Activated CD8-positive, alpha-beta memory T cell treated with anti-CD3 and anti-CD28 coated beads, Interleukin-2, amount 50 U/mL, for 48 hours (primary cell): ENCODE results near the gene CALD1.

Source experiments
- DNase-seq: peaks from one replicate; pipeline ENCODE4 v3.0.0-alpha.2; 2020

Gene CALD1

DNA sequence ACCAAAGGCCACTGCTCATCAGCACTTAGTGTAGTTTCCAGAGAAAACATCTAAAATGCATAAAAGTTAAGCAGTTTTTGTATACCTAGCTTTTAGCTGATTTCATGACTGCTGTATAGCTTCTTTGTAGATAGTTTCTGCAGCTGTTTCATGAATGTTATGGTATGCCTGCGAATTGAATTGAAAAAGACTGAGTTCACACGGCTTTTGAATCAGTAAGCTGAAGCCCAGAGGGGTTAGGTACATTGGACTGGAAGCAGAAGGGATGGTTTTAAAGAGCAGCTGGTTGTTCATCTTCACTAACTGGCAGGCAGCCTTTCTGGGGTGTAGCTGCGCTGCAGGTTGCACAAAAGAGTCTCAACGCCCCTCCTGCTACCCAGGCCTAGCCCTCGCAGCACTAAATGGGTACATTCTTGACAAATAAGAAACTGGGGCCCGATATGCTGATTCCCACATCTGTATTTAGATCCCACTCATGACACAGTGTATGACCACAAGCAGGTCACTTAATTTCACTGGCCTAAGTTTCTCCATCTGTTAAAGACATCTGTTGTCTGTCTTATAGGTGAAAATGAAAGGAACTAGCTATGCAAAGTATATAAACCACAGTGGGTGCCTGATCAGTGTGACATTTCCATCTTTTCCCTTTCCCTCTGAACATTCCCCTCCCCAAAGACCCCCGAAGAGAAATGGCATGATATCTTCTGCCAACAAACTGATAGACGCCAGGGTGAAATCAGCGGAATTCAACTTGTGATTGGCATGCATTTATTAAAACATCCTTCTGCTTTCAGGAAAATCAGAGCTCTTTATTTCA, 120.9 kb downstream of the CALD1 start:
- DNase-seq: no peak

DNA sequence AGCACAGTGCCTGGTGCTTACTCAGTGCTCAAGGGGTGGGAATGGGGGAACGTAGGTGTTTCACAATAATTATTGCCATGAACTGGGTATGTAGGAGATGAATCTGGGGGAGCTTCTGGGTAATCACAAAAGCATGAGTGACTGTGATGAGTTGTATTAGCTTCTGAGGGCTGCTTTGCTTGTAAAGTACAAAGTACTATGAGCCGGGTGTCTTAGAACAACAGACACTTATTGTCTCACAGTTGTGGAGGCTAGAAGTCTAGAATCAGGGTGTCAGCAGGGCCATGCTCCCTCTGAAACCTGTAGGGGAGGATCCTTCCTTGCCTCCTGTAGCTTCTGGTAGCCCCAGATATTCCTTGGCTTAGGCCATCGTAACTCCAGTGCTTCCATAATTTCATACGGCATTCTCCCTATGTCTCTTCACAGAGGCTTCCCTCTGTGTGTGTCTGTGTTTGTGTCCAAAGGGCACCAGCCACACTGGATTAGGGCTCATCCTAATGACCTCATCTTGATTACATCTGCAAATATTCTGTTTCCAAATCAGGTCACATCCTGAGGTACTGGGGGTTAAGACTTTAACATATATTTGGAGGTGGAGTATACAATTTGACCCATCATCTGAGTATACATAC, 122.1 kb downstream of the CALD1 start:
- no peak for DNase-seq

DNA sequence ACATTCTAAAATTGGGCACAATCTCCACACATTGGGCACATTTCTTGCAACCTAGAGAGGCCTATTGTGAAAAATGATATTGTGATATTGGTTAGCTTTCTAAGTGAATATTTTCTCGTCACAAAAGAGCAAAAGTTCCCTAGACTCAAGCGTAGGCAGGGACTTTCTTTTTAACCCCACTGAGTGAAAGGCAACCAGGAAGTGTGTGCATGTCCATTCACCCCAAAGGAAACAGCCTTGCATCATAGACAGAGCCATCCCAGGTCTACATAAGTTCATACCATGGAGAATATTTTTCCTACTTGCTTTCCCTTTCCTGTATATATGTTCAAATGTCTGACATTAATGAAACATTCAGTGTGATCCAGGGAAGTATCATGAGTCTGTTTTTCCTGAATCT, 122.6 kb downstream of the CALD1 start:
- DNase-seq: no peak

DNA sequence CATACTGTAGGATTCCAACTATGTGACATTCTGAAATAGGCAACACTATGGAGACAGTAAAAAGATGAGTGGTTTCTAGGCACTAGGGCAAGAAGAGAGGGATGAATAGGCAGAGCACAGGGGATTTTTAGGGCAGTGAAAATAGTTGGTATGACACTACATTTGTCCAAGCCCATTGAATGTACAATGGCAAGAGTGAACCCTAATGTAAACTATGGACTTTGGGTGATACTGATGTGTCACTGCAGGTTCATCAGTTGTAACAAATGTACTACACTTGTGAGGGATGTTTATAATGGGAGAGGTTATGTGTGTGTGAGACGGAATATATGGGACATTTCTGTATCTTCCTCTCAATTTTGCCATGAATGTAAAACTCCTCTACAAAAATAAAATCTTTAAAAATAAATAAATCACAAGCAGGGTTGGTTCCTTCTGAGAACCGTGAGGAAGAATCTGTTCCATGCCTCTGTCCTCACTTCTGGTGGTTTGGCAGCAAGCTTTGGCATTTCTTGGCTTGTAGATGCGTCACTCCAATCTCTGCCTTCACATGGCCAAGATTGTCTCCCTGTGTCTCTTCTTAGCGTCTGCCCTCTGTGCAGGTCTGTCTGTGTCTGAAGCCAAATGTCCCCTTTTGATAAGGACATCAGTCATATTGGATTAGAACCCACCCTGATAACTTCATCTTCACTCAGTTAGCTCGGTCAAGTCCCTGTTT, 123.8 kb downstream of the CALD1 start:
- no peak for DNase-seq

DNA sequence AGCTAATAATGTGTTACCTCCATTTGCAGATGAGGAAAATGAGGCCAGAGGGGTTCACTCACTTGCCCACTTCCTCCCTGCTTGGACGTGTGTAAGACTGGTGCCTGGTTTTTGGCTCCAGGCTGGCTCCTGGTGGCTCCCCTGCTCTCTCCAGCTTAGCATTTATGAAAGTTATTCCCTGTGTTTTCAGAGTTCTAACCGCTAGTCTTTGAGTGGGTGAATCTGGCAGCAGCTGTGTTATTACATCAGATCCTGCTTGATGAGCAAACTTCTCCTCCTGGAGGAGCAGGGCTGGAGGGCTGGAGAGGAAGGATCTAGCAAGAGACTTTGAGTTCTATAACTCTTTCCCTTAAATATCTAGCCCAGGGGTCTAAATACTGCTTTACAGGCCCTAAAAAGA, 125.9 kb downstream of the CALD1 start:
- no peak for DNase-seq

DNA sequence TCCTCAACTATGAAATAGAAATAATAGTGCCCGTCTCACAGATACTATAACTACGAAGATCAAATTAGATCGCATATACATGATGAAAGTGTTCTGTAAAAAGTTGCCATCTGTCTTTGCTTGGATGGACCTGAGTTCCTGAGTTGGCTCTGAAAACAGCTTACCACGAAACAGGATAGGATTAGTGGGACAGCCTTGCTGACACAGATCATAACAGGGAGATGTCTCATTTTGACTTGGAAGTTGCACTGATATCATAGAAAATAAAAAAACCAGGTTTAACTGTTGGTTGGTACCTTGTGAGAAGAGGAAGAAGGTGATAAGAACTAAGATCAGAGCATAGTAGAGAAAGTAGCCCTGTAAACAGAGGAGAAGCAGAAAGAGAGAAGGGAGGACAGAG, 127.6 kb downstream of the CALD1 start:
- no peak for DNase-seq

DNA sequence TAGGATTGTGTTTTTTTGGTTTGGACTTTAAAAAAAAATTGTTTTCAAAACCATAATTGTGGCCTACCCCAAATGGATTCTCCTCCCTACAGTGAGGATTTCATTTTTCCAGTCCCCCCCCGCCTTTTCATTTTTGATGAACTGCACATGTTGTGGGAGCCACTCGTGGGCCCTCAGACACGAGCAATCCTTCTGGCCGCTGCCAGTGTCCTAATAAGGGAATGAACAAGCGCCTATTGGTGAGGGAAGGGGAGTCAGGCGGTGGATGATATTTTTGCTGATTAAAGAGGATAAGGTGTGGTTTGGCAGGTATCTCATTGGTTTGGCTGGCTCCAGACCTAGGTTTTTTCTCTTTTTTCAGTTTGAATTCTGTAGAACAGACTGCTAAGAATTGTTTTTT, 128.2 kb downstream of the CALD1 start:
- no peak for DNase-seq

DNA sequence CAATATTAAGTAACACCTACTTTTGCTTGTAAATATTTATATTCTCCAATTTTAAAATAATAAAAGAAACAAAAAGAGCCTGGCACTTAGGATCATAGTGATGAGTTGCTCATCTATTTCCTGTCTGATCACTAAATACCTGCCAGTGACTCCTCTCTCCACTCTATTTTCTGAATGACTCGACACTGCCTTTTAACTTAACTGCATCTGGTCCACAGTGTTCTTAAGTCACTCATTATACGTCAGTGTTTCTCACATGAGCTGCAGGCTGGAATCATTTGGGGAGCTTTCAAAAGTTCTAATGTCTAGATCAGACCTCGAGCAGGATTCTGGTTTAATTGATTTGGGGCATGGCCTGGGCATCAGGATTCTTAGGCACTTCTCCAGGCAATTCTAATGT, 128.9 kb downstream of the CALD1 start:
- DNase-seq: no peak

DNA sequence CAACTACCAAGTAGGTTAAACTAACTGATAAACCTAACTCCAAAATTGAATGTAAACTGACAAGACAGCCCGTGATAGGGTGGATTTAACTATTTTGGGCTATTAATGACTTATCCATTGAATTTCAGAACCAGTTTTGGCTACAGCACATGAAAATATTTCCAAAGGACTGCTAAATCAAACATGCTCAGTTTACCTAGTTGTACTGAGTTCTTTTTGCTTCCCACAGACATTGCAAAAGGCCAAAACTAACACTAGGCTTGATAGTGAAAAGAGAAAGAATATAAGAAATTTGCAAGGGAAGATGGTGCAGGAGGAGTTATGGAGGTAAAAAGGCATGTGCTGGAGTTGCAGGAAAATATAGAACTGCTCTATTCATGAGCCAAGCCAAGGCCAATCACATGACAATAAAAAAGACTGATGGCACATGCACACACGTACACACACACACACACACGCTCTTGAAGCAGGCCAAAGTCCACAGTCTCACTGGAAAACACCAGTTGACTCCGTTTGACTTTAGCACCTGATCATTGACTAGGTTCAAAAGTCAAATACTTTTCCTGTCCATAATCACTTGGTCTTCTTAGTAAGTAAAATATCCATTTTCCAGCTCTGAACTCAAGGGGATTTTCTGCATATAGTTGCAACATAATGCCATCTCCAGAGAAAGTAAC, 130.9 kb downstream of the CALD1 start:
- DNase-seq: no peak

DNA sequence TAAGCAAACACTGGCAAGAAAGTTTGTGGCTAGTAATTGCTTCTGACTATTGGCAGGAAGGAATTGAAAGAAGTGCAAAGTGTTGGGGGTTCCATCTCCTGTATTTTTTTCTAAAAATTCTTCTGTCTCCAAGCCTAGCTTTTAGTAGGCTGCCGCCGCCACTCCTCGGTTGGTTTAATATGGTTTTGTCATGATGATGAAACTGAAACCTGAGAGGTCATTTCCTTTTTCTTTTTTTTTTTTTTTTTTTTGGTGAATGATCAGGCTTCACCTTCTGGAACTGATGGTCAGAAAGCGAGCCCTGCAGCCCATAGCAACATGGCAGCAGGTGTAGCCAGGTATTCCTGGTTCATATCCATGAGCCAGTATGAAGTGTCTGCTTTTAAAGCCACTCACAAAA, 131.5 kb downstream of the CALD1 start:
- DNase-seq: no peak

DNA sequence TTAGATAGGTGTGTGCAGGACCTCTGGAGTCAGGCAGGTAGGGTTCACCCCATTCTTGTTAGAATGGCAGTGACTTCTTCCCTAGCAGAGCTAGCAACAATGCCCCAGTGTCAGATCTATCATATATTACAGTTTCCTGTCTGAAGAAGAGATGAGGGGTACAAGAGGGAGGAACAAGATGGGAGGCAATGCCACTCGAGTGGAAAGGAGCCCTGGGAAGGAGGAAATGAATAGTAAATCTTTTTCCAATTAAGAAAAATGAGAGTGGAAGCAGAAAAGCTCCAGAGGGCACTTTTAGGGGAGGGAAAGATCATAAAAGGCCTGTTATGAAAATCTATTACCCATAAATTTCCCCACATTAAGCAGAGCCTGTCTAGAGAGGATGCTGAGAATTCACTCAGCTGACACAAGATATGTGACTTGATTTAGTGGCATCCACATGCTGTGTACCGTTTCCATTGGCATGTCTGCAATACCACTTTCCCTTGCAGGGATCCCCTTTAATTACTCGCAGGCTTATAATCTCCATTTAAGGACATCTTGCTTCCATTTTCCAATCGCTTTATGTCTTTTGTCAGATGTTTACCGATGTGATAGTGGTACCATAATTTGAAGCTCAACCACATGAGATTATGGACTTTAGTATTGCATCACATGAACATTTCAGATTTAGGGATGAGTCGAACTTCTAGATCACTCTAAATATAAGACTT, 136.9 kb downstream of the CALD1 start:
- no peak for DNase-seq

DNA sequence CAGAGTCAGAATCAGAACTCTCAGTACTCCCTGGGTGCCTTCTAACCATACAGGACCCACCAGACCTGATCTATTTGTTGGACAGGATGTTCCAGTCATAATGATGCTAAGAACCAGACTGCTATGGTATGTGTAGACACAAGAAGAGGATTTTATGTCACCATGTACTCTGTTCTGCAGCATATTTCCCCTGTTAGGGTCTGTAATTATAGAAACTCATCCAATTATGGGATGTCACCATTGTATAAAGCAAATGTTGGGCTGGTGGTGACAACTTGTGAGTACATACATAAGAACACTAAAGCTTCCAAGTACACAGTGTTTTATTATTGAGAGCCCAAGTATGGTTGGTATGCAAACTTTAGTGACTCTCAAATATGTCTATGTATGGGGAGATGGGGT, 139.8 kb downstream of the CALD1 start:
- DNase-seq: no peak

DNA sequence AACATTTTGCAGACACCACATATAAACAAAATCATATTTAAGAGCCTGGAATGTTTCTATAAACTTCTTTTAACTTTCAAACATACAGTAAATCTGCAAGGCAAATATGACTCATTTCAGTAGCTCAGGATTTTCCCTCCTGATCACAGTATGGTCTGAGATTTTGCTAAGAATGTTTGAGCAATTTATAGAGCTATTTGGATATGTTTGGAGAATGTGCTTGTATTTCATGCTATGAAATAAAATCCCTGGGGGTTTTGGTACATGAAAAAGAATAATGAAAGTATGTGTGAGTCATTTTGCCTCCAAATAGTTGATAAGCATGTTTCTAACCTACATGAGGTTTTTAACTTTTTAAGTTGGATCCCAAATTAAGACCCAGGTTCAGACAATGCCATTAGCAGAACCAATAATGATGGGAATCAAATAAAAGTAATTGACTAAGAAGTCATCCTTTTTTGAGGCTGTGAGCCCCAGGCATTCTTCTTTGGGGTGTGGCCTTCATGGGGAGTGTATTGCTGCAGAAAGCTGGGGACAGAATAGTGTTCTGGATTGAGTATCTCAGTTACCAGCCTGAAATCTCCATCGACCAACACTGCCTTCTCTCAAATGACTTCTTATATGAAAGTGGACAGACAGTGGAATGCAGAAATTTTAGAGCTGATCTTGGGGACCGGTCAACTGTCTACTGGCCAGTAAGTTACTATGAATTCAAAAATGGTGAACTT, 140.8 kb downstream of the CALD1 start:
- no peak for DNase-seq

DNA sequence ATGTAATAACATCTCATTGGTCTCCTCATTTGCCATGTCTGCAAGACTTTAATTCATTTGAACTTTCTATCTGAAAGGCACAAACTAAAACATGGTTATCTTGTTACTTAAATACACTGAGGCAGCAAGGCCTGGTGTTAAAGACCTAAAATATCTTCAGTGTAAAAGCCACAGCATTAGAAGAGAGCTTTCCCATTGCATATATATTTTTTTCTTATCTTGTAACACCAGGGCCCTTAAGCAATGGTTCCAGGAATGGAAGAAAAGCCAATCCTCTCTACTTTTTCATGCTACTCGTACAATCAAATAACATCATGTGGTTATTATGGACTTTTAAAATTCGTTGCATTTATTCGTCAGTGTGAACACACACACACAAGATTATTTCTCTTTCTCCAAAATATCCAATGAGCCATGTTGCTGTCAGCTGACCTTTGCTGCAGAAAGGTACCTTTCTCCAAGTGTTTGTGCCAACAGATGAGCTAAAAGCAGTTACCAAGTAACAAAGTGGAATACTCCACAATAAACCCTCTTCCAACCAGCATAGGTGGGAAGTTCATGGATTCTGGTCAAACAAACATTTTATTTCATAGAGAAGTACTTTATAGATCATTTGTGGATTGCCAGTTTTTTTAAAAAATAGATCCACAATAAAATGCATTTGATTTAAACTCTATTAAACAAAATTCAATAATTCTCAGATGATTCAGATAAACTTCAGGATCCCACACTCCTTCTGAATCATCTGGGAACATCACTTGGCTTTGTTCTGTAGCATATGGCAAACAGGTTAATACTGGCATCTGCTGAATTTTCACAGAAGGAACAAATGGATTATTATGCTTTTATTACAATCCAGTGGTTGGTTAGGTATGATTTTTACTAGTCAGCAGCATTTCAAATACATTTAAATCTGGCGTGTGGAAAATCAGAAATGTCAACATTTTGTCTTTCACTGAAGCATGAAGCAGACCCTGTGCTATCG, 143.6 kb downstream of the CALD1 start:
- no peak for DNase-seq

DNA sequence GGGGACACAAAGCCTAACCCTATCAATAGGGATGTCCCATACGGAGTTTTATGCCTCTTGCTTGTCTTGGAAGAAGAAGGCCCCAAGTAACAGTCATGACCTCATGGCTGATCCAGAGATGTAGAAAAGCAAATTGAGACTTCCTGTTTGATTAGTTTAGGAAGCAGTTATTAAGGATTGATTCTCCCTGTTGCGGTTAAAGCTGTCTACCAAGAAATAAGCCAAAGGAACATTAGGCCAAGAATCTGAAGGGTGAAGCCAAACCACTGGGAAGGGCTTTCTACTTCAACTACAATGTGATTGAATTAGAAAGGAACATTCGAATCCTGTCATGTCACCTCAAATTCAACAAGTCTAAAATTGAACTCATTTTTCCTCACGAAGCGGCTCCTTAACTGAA, 146.3 kb downstream of the CALD1 start:
- DNase-seq: no peak

DNA sequence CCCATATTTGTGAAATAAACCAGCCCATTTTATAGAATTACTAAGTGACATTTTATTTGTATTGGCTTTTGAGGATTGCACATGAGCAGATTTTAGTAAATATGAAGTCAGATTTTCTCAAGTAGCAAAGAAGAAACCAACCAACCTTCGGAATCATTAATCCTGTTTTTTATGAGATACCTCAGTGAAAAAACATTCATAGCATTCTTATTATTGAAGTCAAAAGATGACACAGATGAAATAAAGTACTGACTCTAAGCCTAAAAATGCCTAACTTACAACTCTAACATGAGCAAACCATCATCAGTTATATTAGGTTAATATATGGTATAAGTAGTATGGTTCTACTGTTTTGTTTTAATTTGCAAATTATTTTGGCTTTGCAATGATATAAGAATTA, 147.0 kb downstream of the CALD1 start:
- no peak for DNase-seq

DNA sequence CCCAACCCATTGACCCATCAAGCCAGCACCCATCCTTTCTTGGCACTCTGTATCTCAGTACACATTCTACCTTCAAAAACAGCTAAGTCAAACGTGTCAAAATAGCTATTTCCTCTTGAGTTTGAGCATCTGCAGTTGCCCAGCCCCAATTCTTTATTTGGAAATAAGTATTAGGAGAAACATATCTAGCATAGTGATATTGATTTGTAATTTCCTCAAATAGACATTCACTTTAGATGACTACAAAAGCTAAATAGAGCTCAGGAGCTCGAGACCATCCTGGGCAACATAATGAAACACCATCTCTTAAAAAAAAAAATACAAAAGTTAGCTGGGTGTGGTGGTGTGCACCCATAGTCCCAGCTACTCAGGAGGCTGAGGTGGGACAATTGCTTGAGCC, 147.6 kb downstream of the CALD1 start:
- DNase-seq: no peak

DNA sequence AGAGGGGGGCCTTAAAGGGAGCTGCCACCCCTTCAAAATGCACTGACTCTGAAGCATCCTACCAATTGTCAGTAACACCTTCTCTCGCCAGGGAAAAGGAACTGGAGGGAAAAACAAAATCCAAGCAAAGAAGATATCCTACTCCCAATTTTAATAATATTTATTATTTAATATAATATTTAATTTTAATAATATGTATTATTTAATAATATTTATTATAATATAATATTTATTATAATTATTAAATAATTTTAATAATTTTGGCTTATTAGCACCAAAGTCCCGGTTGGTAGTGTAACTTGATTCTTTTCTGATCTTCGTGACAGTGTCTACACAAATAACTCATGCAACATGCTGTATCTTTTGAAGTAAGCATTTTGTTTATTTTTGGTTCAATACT, 148.3 kb downstream of the CALD1 start:
- DNase-seq: no peak

DNA sequence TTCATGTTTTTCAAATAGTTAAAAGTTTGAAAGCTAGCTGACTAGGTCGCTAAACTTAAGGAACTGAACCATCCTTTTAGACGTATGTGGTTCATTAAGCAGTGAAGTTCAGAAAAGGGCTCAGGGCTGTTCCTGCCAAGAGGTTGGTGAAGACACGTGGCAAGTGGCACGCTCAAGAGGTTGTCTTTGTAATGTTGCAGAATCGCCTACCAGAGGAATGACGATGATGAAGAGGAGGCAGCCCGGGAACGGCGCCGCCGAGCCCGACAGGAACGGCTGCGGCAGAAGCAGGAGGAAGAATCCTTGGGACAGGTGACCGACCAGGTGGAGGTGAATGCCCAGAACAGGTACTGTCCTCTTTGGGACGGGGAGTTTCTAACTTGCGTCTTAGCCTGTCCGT, 149.1 kb downstream of the CALD1 start:
- DNase-seq: no peak

DNA sequence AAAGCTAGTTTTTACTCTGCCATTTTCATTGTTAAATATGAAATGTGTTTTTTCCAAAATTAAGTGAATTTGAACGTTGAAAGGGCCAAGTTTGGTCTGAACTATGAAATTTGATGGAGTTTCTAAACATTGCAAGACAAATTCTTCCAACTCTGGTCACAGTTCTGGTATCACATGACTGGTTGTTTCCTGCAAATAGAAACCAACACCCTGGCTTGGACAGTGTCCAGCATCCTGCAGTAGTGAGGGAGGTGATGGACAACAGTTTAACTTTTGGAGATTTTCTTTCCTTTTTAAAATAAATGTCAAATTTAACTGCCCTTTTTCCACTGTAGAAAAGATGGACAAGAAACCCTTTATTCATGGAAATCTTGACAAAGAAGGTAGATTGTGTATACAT, 152.1 kb downstream of the CALD1 start:
- no peak for DNase-seq
